Colonic mucosa (tissue), 4 donors: ENCODE measurements around the gene DOC2B. TPM values are rescaled to one million over a fixed set of nuclear protein-coding genes. Genes with fewer than 3 reads are reported as not detected.
"Not testable (repeated sequence)": the region's sequence is repeated elsewhere in the genome, so short reads cannot be mapped to it uniquely, and the experiment has no call there.

Experiments
- DNase-seq: peaks from one replicate; pipeline ENCODE4 v3.0.0-alpha.2; 2020
- H3K27ac ChIP-seq: fragments of 200-600 bp; one replicate; pipeline ENCODE4 v1.8.0; 2021
- H3K27me3 ChIP-seq: fragments of 200-600 bp; one replicate; pipeline ENCODE4 v1.8.0; 2021
- H3K36me3 ChIP-seq: fragments of 200-600 bp; one replicate; pipeline ENCODE4 v1.8.0; 2021
- H3K4me1 ChIP-seq: fragments of 200-600 bp; one replicate; pipeline ENCODE4 v1.8.0; 2021; ENCODE audit warnings: mild to moderate bottlenecking
- H3K4me3 ChIP-seq: fragments of 200-600 bp; one replicate; pipeline ENCODE4 v1.8.0; 2021
- H3K9ac ChIP-seq, 2 donors: one replicate each; pipeline ENCODE4 v1.7.0; 2013; ENCODE audit warnings: control low read depth in 2 of 2, low read depth in 2 of 2, low read length in 2 of 2
- H3K9me3 ChIP-seq: fragments of 200-600 bp; one replicate; pipeline ENCODE4 v1.8.0; 2021
- CTCF ChIP-seq: fragments of 200-600 bp; IDR thresholded peaks from one replicate; pipeline ENCODE4 v1.8.0; 2022; ENCODE audit warnings: antibody characterized with exemption, mild to moderate bottlenecking
- intact Hi-C: fragments of 100-400 bp; cut with DNase I; formaldehyde crosslinking; loops from one replicate; pipeline ENCODE4 v1.14.1; 2022
- total RNA-seq, 2 donors: library from RNA; stranded (reverse); fragmentation: NEBNext Ultra II Directional in 1 of 2; extraction: Animal tissue kit (Norgen Biotek cat#: 25700) in 1 of 2; gene quantifications; one replicate each; pipeline ENCODE4 v1.2.1, GENCODE V29; 2021
- donor health status: healthy.
- donor health status: DM: no; HTN: no; CAD: no.
- donor health status: DM: no; HTN: no; CAD: no.

The DOC2B gene
- total RNA-seq, 2 donors from 2014 or later = 1.3 to 4.4 TPM

GRCh38 chr17:142102-142661 is 39.3 kb downstream of the DOC2B start:
- no peaks in the 10 kb centered on the region for H3K4me1 ChIP-seq
- H3K4me3 ChIP-seq = no peak overlapping the region
- no peak for TF ChIP-seq CTCF
- H3K27ac ChIP-seq = no peak overlapping the region
- intact Hi-C loops = loop anchor here (2.0 kb wide), 1 partner anchor 245 kb away; no protein-coding TSS in a partner anchor
- no peak overlapping the region for H3K9ac ChIP-seq
- H3K36me3 ChIP-seq = no peaks in the 10 kb centered on the region
- DNase-seq = peak; percentile 13
- no peaks in the 10 kb centered on the region for H3K27me3 ChIP-seq
- no peaks in the 10 kb centered on the region for H3K9me3 ChIP-seq

DNA sequence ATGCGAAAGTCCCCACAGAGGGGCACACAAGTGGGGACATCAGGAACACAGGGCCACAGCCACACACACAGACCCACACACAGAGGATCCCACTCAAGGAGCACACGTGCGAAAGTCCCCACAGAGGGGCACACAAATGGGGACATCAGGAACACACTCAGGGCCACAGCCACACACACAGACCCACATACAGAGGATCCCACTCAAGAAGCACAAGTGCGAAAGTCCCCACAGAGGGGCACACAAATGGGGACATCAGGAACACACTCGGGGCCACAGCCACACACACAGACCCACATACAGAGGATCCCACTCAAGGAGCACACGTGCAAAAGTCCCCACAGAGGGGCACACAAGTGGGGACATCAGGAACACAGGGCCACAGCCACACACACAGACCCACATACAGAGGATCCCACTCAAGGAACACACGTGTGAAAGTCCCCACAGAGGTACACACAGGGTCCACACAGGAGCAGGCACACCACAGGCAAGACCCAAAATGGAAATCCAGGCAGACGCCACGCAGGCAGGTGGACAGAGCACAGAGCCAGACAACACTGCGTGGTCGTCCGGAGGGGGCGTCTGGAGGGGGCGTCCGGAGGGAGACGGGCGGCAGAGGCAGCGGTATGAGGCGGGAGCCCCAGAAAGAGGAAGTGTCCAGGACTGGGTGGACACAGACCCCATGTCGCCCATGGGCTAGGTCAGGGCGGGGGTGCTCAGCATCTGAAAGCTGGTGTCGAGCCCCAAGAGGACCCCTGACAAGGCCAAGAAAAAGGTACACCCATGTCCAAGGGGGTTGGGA is 41.8 kb downstream of the DOC2B start:
- H3K9me3 ChIP-seq, DNase-seq, H3K36me3 ChIP-seq, intact Hi-C loops, H3K9ac ChIP-seq, H3K4me1 ChIP-seq, H3K4me3 ChIP-seq, H3K27me3 ChIP-seq, H3K27ac ChIP-seq: not testable (repeated sequence)

- H3K9me3 ChIP-seq, H3K4me3 ChIP-seq, DNase-seq, H3K4me1 ChIP-seq, H3K27me3 ChIP-seq, H3K9ac ChIP-seq, H3K27ac ChIP-seq, H3K36me3 ChIP-seq, intact Hi-C loops: not testable (repeated sequence)
Observed at GRCh38 chr17:137166-137807, 44.2 kb downstream of the DOC2B start, which contains the start of gene SCGB1C2. Gene SCGB1C2 (plus strand): TSS chr17:137569. CDS start chr17:137591, 22 bp downstream.

DNA sequence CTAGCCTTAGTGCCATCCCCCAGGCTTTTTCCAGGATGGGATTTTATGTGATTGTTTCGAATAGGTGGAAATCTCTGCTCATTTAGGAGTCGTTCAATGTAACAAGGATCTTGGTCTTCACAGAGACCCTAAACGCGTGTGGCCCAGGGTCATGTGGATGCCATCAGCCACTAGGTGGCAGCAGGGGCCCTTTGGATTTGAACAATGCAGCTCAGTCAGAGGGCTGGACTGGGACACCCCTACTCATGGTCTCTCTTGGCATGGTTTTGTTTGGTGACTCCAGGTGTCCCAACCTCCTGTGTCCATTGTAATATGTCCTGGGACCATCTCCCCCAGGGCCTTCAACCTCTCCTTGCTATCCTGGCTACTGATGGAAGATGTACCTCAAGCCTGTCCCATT is 44.9 kb downstream of the DOC2B start:
- H3K27ac ChIP-seq, H3K27me3 ChIP-seq, H3K36me3 ChIP-seq, H3K9ac ChIP-seq, H3K4me3 ChIP-seq, H3K9me3 ChIP-seq, H3K4me1 ChIP-seq, intact Hi-C loops: not testable (repeated sequence)
- TF ChIP-seq CTCF = peak; percentile 37
- peak; percentile 84 for DNase-seq

- H3K36me3 ChIP-seq, H3K9me3 ChIP-seq, intact Hi-C loops, H3K27ac ChIP-seq, H3K27me3 ChIP-seq, H3K4me3 ChIP-seq, H3K4me1 ChIP-seq, DNase-seq, H3K9ac ChIP-seq: not testable (repeated sequence)
Observed at GRCh38 chr17:135895-136294, 45.6 kb downstream of the DOC2B start.

GRCh38 chr17:135022-135421 is 46.4 kb downstream of the DOC2B start:
- H3K9me3 ChIP-seq, H3K27ac ChIP-seq, intact Hi-C loops, H3K36me3 ChIP-seq, DNase-seq, H3K27me3 ChIP-seq, H3K4me3 ChIP-seq, H3K4me1 ChIP-seq, H3K9ac ChIP-seq: not testable (repeated sequence)

- H3K9ac ChIP-seq, H3K36me3 ChIP-seq, H3K4me1 ChIP-seq, intact Hi-C loops, H3K9me3 ChIP-seq, H3K27me3 ChIP-seq, H3K4me3 ChIP-seq, H3K27ac ChIP-seq, DNase-seq: not testable (repeated sequence)
Observed at GRCh38 chr17:134332-134785, 47.1 kb downstream of the DOC2B start.

DNA sequence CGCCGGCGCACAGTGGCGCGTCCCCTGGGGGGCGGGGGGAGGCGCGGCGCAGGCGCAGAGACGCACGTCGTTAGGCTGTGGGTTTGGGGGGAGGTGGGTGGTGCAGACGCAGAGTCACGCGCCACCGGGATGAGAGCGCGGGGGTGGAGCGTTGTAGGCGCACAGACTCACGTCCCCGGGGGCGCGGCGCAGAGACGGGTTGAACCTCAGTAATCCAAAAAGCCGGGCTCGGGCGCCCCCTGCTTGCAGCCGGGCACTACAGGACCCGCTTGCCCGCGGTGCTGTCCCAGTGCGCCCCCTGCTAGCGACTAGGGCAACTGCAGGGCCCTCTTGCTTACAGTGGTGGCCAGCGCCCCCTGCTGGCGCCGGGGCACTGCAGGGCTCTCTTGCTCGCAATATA is 47.5 kb downstream of the DOC2B start:
- H3K9me3 ChIP-seq, H3K27ac ChIP-seq, H3K36me3 ChIP-seq, H3K27me3 ChIP-seq, H3K4me1 ChIP-seq, intact Hi-C loops, H3K9ac ChIP-seq, H3K4me3 ChIP-seq: not testable (repeated sequence)
- peak; percentile 17 for DNase-seq
